ENCODE measurements around the gene SPATA13.
A peak's percentile ranks its signal among the peaks of the same experiment; 100 is the strongest.
"Not testable (repeated sequence)": the region's sequence is repeated elsewhere in the genome, so short reads cannot be mapped to it uniquely, and the experiment has no call there.

SPATA13 gene

DNA sequence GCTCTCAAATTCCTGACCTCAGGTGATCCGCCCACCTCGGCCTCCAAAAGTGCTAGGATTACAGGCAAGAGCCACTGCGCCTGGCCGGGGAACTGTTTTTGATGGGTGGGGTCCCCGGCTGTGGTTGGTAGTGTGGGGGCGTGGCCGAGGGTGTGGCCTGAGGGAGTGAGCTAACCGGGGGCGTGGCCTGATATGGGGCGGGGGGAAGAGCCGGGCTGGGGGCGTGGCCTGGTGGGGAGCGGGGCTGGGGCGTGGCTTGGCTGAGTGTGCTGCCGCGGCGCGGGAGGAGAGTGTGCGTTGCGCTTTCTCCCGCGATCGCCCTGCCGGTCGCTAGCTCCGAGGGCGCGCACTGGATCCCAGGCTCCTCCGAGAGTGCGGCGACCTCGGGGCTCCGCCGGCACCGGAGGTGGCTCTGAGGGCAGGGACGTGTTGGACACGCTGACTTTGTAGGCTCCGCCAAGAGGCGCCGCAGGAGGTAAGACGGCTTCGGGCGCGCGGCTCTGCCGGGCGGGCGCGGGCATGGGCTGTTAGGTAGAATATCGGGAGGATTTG lies at the start of gene SPATA13:
SPATA13 (plus strand) TSS at position 263 of the 552 bp plus-strand sequence. CDS start 62,210 bp downstream, outside the sequence.
- peak; percentile 93 for DNase-seq (ENCODE audit: low spot score)

DNA sequence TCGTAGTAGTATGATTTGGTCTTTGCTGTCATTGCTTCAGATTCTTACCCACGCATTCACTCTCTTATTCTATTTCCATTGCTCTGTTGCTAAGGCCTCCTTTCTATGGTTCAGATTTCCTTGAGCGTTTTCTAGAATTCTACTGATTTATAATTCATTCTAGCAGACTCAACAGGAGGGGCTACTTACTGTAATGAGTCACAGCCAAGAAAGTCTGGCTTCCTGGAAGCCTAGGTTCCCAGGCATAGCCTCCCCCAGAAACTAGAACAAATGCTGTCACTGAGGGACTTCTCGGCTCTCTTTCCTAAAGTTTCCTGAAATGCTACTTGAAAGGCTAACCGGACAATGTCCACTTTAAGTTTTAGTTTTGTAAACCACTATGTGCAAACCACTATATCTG lies 47.7 kb upstream of the SPATA13 start:
- no peak for DNase-seq (ENCODE audit: low spot score)

DNA sequence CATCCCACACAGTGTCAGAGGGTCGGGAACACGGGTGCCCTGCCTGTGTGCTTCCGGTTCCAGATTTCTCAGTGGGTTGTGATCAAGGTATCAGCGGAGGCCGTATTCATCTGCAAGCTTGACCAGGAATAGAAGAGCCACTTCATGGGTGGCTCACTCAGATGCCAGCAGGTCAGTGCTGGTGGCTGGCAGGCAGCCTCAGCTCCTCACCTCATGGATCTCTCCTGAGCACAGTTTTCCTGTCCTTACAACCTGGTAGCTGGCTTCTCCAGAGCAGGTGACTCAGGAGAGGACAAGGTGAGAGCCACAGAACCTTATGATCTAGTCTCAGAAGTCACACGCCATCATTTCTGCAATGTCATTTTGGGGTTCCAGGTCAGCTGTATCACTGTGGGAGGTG lies 44.8 kb upstream of the SPATA13 start:
- no peak for DNase-seq (ENCODE audit: low spot score)

DNA sequence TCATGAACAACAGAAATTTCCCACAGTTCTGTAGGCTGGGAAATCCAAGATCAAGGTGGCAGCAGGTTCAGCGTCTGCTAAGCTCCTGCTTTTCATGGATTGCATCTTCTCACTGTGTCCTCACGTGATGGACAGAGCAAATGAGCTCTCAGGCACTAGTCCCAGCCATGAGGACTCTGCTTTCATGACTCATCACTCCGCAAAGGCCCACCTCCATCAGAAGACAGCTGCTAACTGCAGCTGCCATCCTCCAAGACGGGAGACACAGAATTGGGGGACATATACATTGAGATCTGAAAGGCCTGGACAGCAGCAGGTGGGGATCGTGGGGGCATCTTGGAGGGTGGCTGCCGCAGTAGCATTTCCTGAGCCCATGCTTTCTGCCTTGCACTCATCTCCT lies 44.4 kb upstream of the SPATA13 start:
- DNase-seq (ENCODE audit: low spot score): no peak

DNA sequence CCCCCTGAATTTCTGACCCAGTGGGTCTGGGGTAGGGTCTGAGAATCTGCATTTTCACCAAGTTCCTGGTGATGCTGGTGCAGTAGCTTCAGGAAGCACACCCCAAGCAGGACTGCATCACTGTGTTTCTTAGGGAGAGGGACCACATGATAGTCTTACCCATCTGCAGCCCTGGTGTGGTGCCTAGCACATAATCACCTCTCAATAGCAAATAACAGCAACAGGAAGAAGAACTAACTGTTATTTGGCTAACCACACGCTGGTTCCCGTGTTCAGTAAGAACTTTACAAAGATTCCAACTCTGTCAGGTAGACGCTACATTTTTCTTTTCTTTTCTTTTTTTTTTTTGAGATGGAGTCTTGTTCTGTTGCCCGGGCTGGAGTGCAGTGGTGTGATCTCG lies 41.9 kb upstream of the SPATA13 start:
- no peak for DNase-seq (ENCODE audit: low spot score)

GRCh38 chr13:24119626-24120508 lies 40.7 kb upstream of the SPATA13 start:
- no peak for DNase-seq (ENCODE audit: low spot score)

- DNase-seq (ENCODE audit: low spot score): not testable (repeated sequence)
These were observed 38.5 kb upstream of the SPATA13 start for GRCh38 chr13:24122045-24122444.

GRCh38 chr13:24122569-24122968 lies 38.0 kb upstream of the SPATA13 start:
- no peak for DNase-seq (ENCODE audit: low spot score)

DNA sequence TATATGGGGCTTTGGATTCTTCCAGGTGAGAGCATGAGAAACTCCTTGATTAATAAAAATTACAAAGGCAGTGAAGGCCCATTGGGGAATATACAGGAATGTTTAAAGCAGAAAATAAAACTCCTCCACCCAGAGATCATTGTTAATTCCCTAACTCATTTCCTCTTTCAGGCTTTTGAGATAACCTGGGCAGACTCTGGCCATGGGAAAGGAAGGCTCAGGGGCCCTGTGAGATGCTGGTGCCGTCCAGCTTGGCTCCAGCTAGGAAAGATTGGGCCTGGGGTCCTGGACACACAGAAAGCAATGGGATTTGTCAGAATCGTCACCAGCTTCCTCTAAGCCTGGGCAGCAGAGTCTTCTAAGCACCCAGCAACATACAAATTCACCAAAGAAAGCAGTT lies 36.8 kb upstream of the SPATA13 start:
- no peak for DNase-seq (ENCODE audit: low spot score)

DNA sequence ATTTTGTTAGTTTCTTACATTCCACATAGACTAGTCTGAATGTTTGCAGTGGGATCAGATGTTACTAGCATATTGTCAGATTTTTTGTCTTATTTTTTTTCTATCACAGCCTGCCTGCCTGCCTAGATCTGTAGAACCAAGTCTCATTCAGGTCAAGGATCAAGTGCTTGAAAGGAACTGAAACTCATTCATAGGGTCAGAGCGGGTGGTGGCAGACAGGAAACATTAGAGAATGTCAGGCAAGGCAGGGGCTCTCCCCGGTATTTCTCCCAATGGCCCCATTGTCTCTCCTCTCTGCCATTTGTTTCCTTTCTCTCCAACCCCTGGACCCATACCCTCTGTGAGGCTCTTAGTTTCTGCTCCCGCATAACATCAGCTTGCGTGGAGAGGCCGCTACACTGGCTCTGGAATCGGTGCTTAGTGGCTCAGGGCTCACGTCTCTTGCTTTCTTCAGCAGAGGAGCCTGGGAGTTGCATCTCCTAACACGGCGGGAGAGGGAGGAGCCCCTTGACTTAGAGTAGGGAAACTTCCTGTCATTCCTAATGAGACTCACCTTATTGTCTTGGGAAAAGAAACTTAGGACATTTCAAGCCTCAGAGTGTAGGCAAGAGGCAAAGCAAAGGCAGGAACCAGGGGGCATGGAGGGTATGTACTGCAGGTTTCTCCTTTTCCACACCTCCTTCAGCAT lies 35.6 kb upstream of the SPATA13 start:
- DNase-seq (ENCODE audit: low spot score): no peak

DNA sequence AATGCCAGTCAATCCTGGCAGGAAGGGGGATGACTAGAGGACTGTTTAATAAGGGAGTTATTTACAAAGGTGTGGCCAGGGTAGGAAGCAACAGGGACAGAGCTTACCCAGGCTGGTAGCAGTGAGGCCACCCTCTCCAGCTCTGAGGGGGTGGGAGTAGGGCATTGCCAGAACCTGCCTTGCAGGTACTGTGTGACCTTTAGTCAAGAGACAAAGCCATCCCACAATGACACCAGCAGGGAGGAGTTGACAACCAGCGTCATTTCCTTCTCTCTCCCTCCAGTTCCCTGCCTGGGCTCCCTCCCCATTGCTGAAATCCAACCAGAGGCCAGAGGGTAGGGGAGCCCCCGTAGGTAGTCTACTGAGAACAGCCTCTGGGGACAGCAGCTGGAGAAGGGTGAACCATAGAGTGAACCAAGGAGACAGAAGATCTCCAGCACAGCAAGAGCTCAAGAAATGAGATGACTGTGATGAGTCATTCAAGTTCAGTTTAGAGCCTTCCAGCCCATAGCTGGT lies 33.3 kb upstream of the SPATA13 start:
- no peak for DNase-seq (ENCODE audit: low spot score)

- no peak for DNase-seq (ENCODE audit: low spot score)
These were observed 32.4 kb upstream of the SPATA13 start for GRCh38 chr13:24128112-24128511.

- no peak for DNase-seq (ENCODE audit: low spot score)
These were observed 31.6 kb upstream of the SPATA13 start for GRCh38 chr13:24128962-24129361.

GRCh38 chr13:24129914-24130774 lies 30.4 kb upstream of the SPATA13 start:
- no peak for DNase-seq (ENCODE audit: low spot score)

GRCh38 chr13:24131749-24132148 lies 28.8 kb upstream of the SPATA13 start:
- no peak for DNase-seq (ENCODE audit: low spot score)

DNA sequence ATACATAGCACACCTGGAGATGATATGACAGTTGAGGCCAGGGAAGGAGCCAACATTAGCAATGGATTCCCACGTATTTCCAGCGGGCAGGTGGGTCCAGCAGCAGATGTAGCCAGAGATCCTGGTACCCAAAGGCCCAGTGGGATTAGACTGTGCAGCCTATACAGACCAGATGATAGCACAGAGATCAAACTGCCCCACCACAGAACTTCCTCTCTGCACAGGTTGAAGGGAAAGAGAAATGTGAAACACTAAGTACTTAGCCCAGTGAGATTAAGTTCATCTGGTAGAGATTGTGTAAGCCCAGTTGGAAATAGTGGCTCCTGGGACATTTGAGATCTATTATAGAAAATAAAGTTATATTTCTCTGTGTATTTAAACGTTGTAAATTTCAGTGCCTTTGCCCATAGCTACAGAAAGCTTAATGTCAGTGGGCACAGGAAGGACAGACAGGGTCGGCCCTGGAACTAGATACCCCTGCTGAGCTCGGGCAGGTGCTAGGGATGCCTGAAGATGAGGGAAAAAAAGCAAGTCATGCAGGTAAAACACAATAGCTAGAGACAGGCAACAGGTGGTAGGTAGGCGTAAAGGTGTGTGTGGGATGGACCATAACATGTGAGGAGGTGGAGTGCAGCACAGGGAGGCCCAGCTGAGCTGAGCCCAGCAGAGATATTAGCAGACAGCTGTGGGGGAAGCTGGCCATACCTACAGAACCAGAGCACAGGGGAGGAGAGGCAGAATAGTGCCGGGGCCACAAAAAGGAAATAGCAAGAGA lies 27.3 kb upstream of the SPATA13 start:
- no peak for DNase-seq (ENCODE audit: low spot score)

- DNase-seq (ENCODE audit: low spot score): no peak
These were observed 26.3 kb upstream of the SPATA13 start for GRCh38 chr13:24134231-24134630.

DNA sequence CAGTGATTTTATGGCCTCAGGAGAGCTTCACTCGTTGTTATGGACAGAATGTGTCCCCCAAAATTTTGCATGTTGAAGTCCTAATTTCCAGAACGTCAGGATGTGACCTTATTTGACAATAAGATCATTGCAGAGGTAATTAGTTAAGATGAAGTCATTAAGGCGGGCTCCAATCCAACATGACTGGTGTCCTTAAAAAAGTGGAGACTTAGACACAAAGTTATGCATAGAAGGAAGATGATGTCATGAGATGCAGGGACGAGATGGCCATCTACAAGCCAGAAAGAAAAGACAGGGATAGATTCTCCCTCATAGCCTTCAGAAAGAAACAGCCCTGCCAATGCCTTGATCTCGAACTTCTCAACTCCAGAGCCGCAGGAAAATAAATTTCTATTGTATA lies 25.8 kb upstream of the SPATA13 start:
- DNase-seq (ENCODE audit: low spot score): no peak

DNA sequence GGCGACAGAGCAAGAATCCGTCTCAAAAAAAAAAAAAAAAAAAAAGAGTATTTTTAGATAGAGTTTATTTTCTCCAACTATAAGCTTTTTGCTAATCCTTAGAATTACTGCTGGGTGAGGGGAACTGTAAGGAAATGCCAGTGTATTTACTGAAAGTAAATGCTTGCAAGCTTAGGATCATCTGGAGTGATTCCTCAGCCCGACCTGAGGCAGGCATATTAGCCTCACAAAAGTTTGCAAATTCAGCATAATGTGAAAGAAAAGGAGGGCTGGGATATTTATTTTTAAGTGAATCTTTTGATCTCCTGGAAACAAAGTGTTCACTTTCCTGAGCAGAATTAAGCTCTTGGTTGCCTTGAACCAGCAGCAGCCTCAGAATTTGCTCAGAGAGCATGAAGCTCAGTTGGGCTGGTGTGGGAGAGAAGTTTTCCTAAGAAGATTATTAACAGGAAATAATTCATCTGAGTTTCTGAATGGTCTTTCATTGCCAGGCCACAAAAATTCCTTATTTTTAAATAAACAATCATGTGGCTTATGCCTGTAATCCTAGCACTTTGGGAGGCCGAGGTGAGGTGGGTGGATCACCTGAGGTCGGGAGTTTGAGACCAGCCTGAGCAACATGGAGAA lies 24.7 kb upstream of the SPATA13 start:
- no peak for DNase-seq (ENCODE audit: low spot score)

DNA sequence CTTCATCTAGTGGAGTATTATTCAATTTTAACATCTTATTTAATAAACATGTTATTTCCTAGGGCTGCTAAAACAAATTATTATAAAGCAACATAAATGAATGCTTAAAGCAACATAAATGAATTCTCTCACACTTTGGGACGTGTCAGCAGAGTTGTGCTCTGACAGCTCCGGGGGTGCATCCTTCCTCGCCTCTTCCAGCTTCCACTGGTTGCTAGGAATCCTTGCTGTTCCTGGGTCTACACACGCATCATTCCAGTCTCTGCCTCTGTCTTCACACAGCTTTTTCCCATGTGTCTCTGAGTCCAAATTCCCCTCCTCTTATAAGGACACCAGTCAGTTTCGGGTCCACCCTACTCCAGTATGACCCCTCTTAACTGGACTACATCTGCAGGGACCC lies 21.6 kb upstream of the SPATA13 start:
- no peak for DNase-seq (ENCODE audit: low spot score)
